Measurements from ENCODE around the gene STOX2.

The STOX2 gene

GRCh38 chr4:183987987-183988392 is 82.9 kb downstream of the STOX2 start:
- peak overlapping the region; percentile 73 for H3K27ac ChIP-seq
- TF ChIP-seq CTCF (conservative IDR thresholded peaks at IDR 0.05) (no peak), ZFX (IDR thresholded peaks at IDR 0.05) (no peak)

GRCh38 chr4:183988874-183989273 is 83.8 kb downstream of the STOX2 start:
- TF ChIP-seq CTCF (conservative IDR thresholded peaks at IDR 0.05) (no peak), ZFX (IDR thresholded peaks at IDR 0.05) (no peak)
- peak overlapping the region; percentile 73 for H3K27ac ChIP-seq

GRCh38 chr4:183989461-183989860 is 84.4 kb downstream of the STOX2 start:
- no peak for TF ChIP-seq ZFX (IDR thresholded peaks at IDR 0.05)
- TF ChIP-seq CTCF (conservative IDR thresholded peaks at IDR 0.05) = no peak
- peak overlapping the region; percentile 73; the same call in 1 of the 2 replicates for H3K27ac ChIP-seq

- TF ChIP-seq ZFX (IDR thresholded peaks at IDR 0.05) (no peak), CTCF (conservative IDR thresholded peaks at IDR 0.05) (no peak)
- H3K27ac ChIP-seq = no peak overlapping the region
Measured at GRCh38 chr4:183989931-183990330, 84.8 kb downstream of the STOX2 start.

GRCh38 chr4:183993676-183994075 is 88.6 kb downstream of the STOX2 start:
- H3K27ac ChIP-seq = no peak overlapping the region
- TF ChIP-seq ZFX (IDR thresholded peaks at IDR 0.05) (no peak), CTCF (conservative IDR thresholded peaks at IDR 0.05) (no peak)

- TF ChIP-seq ZFX (IDR thresholded peaks at IDR 0.05) (no peak), CTCF (conservative IDR thresholded peaks at IDR 0.05) (no peak)
- no peak overlapping the region for H3K27ac ChIP-seq
Measured at GRCh38 chr4:183995570-183995969, 90.5 kb downstream of the STOX2 start.

- TF ChIP-seq ZFX (IDR thresholded peaks at IDR 0.05) (no peak), CTCF (conservative IDR thresholded peaks at IDR 0.05) (no peak)
- H3K27ac ChIP-seq = no peak overlapping the region
Measured at GRCh38 chr4:183996868-183997267, 91.8 kb downstream of the STOX2 start.

All from C4-2B (cell line).